Tibial nerve (tissue), 4 donors: ENCODE data around the gene SLMAP.

Experiments used
- CTCF ChIP-seq, 5 experiments: fragments of 200-600 bp in 3 of 5; fragments of 450-650 bp in 2 of 5; sonication (generic) in 3 of 5; IDR thresholded peaks; one replicate each; pipeline ENCODE4 v1.5.1; 2016 to 2019; ENCODE audit warnings: antibody characterized with exemption in 5 of 5, mild to moderate bottlenecking in 3 of 5, moderate library complexity in 2 of 5
- EP300 ChIP-seq, 2 donors: sonication (generic); formaldehyde crosslinking; IDR thresholded peaks; one replicate each; pipeline ENCODE4 v1.6.1; 2017; ENCODE audit warnings: antibody characterized with exemption in 2 of 2, mild to moderate bottlenecking in 1 of 2
- POLR2A ChIP-seq, 2 donors: fragments of 450-650 bp; IDR thresholded peaks; one replicate each; pipeline ENCODE4 v1.6.1; 2017; ENCODE audit warnings: antibody characterized with exemption in 2 of 2, mild to moderate bottlenecking in 2 of 2, moderate library complexity in 2 of 2

- TF ChIP-seq CTCF (IDR thresholded peaks at IDR 0.05) (no peak), POLR2A (IDR thresholded peaks at IDR 0.05) (no peak), EP300 (IDR thresholded peaks at IDR 0.05) (no peak)
Observed at GRCh38 chr3:57787867-57788623, 31.9 kb downstream of the SLMAP start.
